Esophagus muscularis mucosa (tissue), 4 donors: ENCODE results near the gene MVB12B. TPM values are rescaled to one million over a fixed set of nuclear protein-coding genes. Genes with fewer than 3 reads are reported as not detected.

Experiments used
- DNase-seq: peaks from one replicate; pipeline ENCODE4 v3.0.0-alpha.2; 2017; ENCODE audit errors: extremely low spot score
- H3K27ac ChIP-seq, 4 donors: fragments of 200-600 bp; sonication (generic); replicated peaks in 1 of 4; 1 replicate in 3 of 4; 2 replicates in 1 of 4; pipeline ENCODE4 v1.5.1; 2016 to 2019; ENCODE audit warnings: mild to moderate bottlenecking in 1 of 4
- H3K27me3 ChIP-seq, 4 donors: fragments of 200-600 bp; sonication (generic); one replicate each; pipeline versions ENCODE4 v1.5.1 to v1.6.0; 2016 to 2019
- H3K36me3 ChIP-seq, 4 donors: fragments of 200-600 bp; sonication (generic); one replicate each; pipeline ENCODE4 v1.5.1; 2016 to 2019
- H3K4me1 ChIP-seq, 4 donors: fragments of 200-600 bp; sonication (generic); one replicate each; pipeline ENCODE4 v1.5.1; 2016 to 2019
- H3K4me3 ChIP-seq, 4 donors: fragments of 200-600 bp; sonication (generic); 1 replicate in 2 of 4; 2 replicates in 2 of 4; pipeline ENCODE4 v1.5.1; 2016 to 2019; ENCODE audit warnings: mild to moderate bottlenecking in 4 of 4, moderate library complexity in 1 of 4
- H3K9me3 ChIP-seq, 4 donors: fragments of 200-600 bp; sonication (generic); 1 replicate in 3 of 4; 2 replicates in 1 of 4; pipeline ENCODE4 v1.5.1; 2016 to 2019
- EP300 ChIP-seq: sonication (generic); formaldehyde crosslinking; IDR thresholded peaks from one replicate; pipeline ENCODE4 v1.6.1; 2017; ENCODE audit warnings: antibody characterized with exemption
- POLR2A ChIP-seq: fragments of 450-650 bp; IDR thresholded peaks from one replicate; pipeline ENCODE4 v1.6.1; 2017; ENCODE audit warnings: antibody characterized with exemption, moderate library complexity, mild to moderate bottlenecking, low read depth
- POLR2AphosphoS5 ChIP-seq, 2 donors: sonication (generic); formaldehyde crosslinking; IDR thresholded peaks; one replicate each; pipeline ENCODE4 v1.6.1; 2017; ENCODE audit warnings: antibody characterized with exemption in 2 of 2
- WGBS: methylation state at CpG from one replicate; pipeline ENCODE4 v1.1.5; 2018; 5-methylcytosine and 5-hydroxymethylcytosine counted together
- intact Hi-C: fragments of 100-400 bp; cut with DNase I; formaldehyde crosslinking; loops from one replicate; pipeline ENCODE4 v1.15.1; 2023
- total RNA-seq, 4 donors: library from RNA; depleted of rRNA; stranded (reverse); fragments of >200 nt; gene quantifications; one replicate each; pipeline versions ENCODE4 v1.1.0 to v1.2.1, GENCODE V29; 2016
- TF ChIP-seq, protein P1 (sequence below), 3 experiments: fragments of 200-600 bp in 2 of 3; fragments of 450-650 bp in 1 of 3; sonication (generic) in 2 of 3; IDR thresholded peaks; one replicate each; pipeline ENCODE4 v1.5.1; 2017 to 2019; ENCODE audit warnings: antibody characterized with exemption in 3 of 3, mild to moderate bottlenecking in 2 of 3, moderate library complexity in 1 of 3

MVB12B gene
- total RNA-seq, 4 donors from 2014 or later: 14.1 to 25.0 (median 18.4) TPM

DNA sequence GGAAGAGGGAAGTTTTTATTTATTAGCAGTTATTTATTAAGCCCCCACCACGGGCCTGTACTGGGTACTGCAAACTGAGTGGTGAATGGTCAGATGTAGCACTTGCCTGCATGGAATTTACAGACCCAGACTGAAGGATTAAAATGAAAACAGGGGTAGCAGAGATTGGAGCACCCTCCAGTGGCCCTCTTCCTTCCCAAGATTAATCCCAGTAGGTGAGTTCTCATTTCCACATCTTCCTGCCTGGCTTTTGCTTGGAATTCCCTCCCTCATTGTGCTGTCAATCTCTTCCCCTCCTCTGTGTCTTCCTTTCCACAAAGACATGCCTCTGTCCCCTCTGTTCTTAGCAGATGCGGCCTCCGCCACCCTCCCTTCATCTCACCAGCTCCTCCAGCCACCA, 39.2 kb downstream of the MVB12B start:
- Histone ChIP-seq H3K36me3 (no peaks in the 10 kb centered on the region), H3K4me1 (peaks cover 11 to 44% (median 42%) of the 10 kb centered on the region in 4 donors), H3K4me3 (no peak overlapping the region), H3K27ac (no peak overlapping the region), H3K9me3 (peaks cover 4 to 16% (median 9%) of the 10 kb centered on the region in 4 donors), H3K27me3 (no peaks in the 10 kb centered on the region)
- DNase-seq: no peak
- intact Hi-C loops: no loop called here
- WGBS: 97% methylated on average over 3 of the region's 3 CpGs
- TF ChIP-seq POLR2AphosphoS5 (IDR thresholded peaks at IDR 0.05) (no peak), EP300 (no peak), POLR2A (no peak)
- TF ChIP-seq, protein P1, sequence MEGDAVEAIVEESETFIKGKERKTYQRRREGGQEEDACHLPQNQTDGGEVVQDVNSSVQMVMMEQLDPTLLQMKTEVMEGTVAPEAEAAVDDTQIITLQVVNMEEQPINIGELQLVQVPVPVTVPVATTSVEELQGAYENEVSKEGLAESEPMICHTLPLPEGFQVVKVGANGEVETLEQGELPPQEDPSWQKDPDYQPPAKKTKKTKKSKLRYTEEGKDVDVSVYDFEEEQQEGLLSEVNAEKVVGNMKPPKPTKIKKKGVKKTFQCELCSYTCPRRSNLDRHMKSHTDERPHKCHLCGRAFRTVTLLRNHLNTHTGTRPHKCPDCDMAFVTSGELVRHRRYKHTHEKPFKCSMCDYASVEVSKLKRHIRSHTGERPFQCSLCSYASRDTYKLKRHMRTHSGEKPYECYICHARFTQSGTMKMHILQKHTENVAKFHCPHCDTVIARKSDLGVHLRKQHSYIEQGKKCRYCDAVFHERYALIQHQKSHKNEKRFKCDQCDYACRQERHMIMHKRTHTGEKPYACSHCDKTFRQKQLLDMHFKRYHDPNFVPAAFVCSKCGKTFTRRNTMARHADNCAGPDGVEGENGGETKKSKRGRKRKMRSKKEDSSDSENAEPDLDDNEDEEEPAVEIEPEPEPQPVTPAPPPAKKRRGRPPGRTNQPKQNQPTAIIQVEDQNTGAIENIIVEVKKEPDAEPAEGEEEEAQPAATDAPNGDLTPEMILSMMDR (IDR thresholded peaks at IDR 0.05): no peak

- H3K9me3 ChIP-seq: peaks cover 4 to 14% (median 9%) of the 10 kb centered on the region in 4 donors
- no peaks in the 10 kb centered on the region for H3K36me3 ChIP-seq
- no peaks in the 10 kb centered on the region for H3K27me3 ChIP-seq
- TF ChIP-seq POLR2AphosphoS5 (IDR thresholded peaks at IDR 0.05) (peak in 1 of 2 donors; percentile 35), POLR2A (no peak)
- 62% methylated on average over 13 of the region's 13 CpGs for WGBS
- H3K4me1 ChIP-seq: peaks cover 11 to 44% (median 42%) of the 10 kb centered on the region in 4 donors
- no peak overlapping the region for H3K4me3 ChIP-seq
- H3K27ac ChIP-seq: peak overlapping the region; percentile 53 to 59 (median 58)
- DNase-seq: no peak
- intact Hi-C loops: no loop called here
Observed at GRCh38 chr9:126366366-126367011, 39.9 kb downstream of the MVB12B start.

- Histone ChIP-seq H3K4me1 (peaks cover 11 to 44% (median 42%) of the 10 kb centered on the region in 4 donors), H3K4me3 (no peak overlapping the region), H3K9me3 (peaks cover 0 to 8% (median 4%) of the 10 kb centered on the region in 4 donors), H3K36me3 (no peaks in the 10 kb centered on the region), H3K27me3 (no peaks in the 10 kb centered on the region), H3K27ac (peak overlapping the region; percentile 53 to 59 (median 58))
- TF ChIP-seq POLR2AphosphoS5 (IDR thresholded peaks at IDR 0.05) (no peak), EP300 (no peak), POLR2A (no peak)
- TF ChIP-seq, protein P1 (IDR thresholded peaks at IDR 0.05): no peak
- 86% methylated on average over 13 of the region's 13 CpGs for WGBS
- no peak for DNase-seq
- intact Hi-C loops: no loop called here
Observed at GRCh38 chr9:126367139-126367538, 40.5 kb downstream of the MVB12B start.

DNA sequence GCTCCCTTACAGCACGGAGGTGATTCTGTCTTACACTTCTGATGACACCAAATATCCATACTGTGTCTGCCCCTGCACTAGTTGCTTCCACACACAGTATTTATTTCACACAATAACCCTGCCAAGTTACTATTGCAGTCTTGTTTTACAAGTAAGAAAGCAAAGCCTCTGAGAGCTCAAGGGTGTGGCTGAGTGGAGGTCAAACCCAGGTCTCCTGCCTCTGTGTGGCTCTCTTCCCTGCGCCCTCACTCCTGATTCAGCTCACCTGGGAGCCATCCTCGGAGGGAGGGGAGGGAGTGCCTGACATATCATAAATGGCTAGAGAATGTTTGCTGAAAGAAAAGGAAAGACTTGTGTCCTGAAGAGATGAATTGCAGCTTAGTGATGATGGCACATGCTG, 41.0 kb downstream of the MVB12B start:
- H3K27me3 ChIP-seq: no peaks in the 10 kb centered on the region
- intact Hi-C loops: no loop called here
- H3K27ac ChIP-seq: peak overlapping the region in 3 of 4 donors; percentile 3 to 59 (median 20)
- H3K36me3 ChIP-seq: no peaks in the 10 kb centered on the region
- TF ChIP-seq, protein P1 (IDR thresholded peaks at IDR 0.05): no peak
- TF ChIP-seq EP300 (no peak), POLR2A (no peak)
- peaks cover 11 to 47% (median 42%) of the 10 kb centered on the region in 4 donors for H3K4me1 ChIP-seq
- WGBS: 85% methylated on average over 3 of the region's 3 CpGs
- H3K4me3 ChIP-seq: no peak overlapping the region
- DNase-seq: no peak
- H3K9me3 ChIP-seq: peaks cover 0 to 3% (median 1%) of the 10 kb centered on the region in 4 donors

DNA sequence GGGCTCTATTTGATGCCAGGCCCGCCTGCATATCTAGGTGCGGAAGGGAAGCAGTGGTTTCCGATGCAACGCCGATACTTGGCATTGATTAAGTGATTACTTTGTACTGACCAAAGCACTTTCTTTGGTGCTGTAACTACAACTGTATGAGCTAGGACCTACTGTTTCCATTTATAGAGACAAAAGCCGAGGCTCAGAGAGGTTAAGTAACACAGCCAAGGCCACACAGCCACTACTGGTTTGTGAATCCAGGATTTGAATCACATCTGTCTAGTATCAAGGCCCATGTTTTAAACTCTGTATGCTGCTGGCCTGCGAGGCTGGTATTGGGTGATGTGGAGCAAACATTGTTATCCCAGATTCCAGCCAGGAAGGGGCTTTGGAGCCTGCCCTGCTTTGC, 41.4 kb downstream of the MVB12B start:
- WGBS: 97% methylated on average over 6 of the region's 7 CpGs
- TF ChIP-seq POLR2AphosphoS5 (IDR thresholded peaks at IDR 0.05) (no peak), POLR2A (no peak), EP300 (no peak)
- TF ChIP-seq, protein P1 (IDR thresholded peaks at IDR 0.05): no peak
- peak overlapping the region in 3 of 4 donors; percentile 3 to 59 (median 20) for H3K27ac ChIP-seq
- H3K9me3 ChIP-seq: no peaks in the 10 kb centered on the region
- no peaks in the 10 kb centered on the region for H3K36me3 ChIP-seq
- H3K27me3 ChIP-seq: no peaks in the 10 kb centered on the region
- no peak for DNase-seq
- H3K4me1 ChIP-seq: peaks cover 11 to 51% (median 44%) of the 10 kb centered on the region in 4 donors
- intact Hi-C loops: no loop called here
- no peak overlapping the region for H3K4me3 ChIP-seq
